K562 (cell line): Measurements from ENCODE around the gene PCAT6. TPM values are rescaled to one million over a fixed set of nuclear protein-coding genes. Genes with fewer than 3 reads are reported as not detected.

ENCODE experiments used
- ELF4 ChIP-seq: fragments of 450-650 bp; formaldehyde crosslinking; IDR thresholded peaks from 2 replicates; pipeline ENCODE4 v1.4.0; 2022; ENCODE audit warnings: missing genetic modification characterization
- NR1H2 ChIP-seq: sonication (generic); formaldehyde crosslinking; IDR thresholded peaks from 2 replicates; pipeline ENCODE4 v1.4.0; 2020; ENCODE audit warnings: mild to moderate bottlenecking, missing genetic modification reagents
- RFX7 ChIP-seq: fragments of 250-450 bp; sonication (Bioruptor Pico); IDR thresholded peaks from 2 replicates; pipeline ENCODE4 v1.5.1; 2021; ENCODE audit warnings: mild to moderate bottlenecking
- SMAD2 ChIP-seq: fragments of 150-350 bp; IDR thresholded peaks from 2 replicates; pipeline ENCODE4 v1.6.1; 2014; ENCODE audit warnings: low read depth, mild to moderate bottlenecking, low read length
- SNRNP70 ChIP-seq: fragments of 200-400 bp; formaldehyde crosslinking; optimal IDR thresholded peaks from 2 replicates; pipeline ENCODE3; 2017; ENCODE audit warnings: low read depth, low read length
- ZNF12 ChIP-seq: sonication (generic); formaldehyde crosslinking; IDR thresholded peaks from 2 replicates; pipeline ENCODE4 v1.4.0; 2020; ENCODE audit warnings: mild to moderate bottlenecking, missing genetic modification reagents
- ZNF197 ChIP-seq: fragments of 200-800 bp; sonication (Bioruptor generic); IDR thresholded peaks from 2 replicates; pipeline ENCODE4 v1.6.1; 2016; ENCODE audit warnings: low read depth, missing genetic modification characterization, missing compliant biosample characterization
- ZNF41 ChIP-seq: fragments of 250-450 bp; sonication (Bioruptor Pico); conservative IDR thresholded peaks from 2 replicates; pipeline ENCODE4 v1.4.0; 2020; ENCODE audit warnings: mild to moderate bottlenecking
- ZZZ3 ChIP-seq: fragments of 450-650 bp; IDR thresholded peaks from 2 replicates; pipeline ENCODE4 v1.6.1; 2016; ENCODE audit warnings: antibody characterized with exemption, mild to moderate bottlenecking, moderate library complexity
- polyA plus RNA-seq, 8 experiments: library from polyadenylated mRNA; depleted of rRNA in 4 of 8; stranded (reverse) in 5 of 8; unstranded in 3 of 8; fragments of >200 nt; fragmentation: Nextera tagmentation in 2 of 8; fragmentation: Illumina TruSeq in 1 of 8; extraction: Ambion mirVana in 2 of 8; extraction: Trizol in 1 of 8; gene quantifications; 2 replicates each; pipeline versions ENCODE4 v1.2.1 to v1.2.3, GENCODE V29; 2011 to 2014; ENCODE audit warnings: inconsistent platforms in 1 of 8, missing spikeins in 1 of 8
- total RNA-seq, 7 experiments: library from RNA; depleted of rRNA in 6 of 7; stranded (reverse); fragments of >200 nt in 6 of 7; fragmentation: Illumina TruSeq in 2 of 7; extraction: Trizol in 2 of 7; gene quantifications; 2 replicates each; pipeline versions ENCODE4 v1.2.1 to v1.2.3, GENCODE V29; 2011 to 2021; ENCODE audit warnings: low replicate concordance in 1 of 7
- TF ChIP-seq, protein P1 (sequence below), 2 experiments: fragments of 450-650 bp; IDR thresholded peaks; 2 replicates each; pipeline ENCODE4 v1.6.1; 2016; ENCODE audit warnings: mild to moderate bottlenecking in 2 of 2, borderline replicate concordance in 1 of 2, low read depth in 1 of 2, moderate library complexity in 1 of 2
- TF ChIP-seq, protein P2 (sequence below): sonication (generic); formaldehyde crosslinking; IDR thresholded peaks from 2 replicates; pipeline ENCODE4 v1.5.0; 2020; ENCODE audit warnings: missing genetic modification reagents
- TF ChIP-seq, protein P3 (sequence below): sonication (generic); formaldehyde crosslinking; IDR thresholded peaks from 2 replicates; pipeline ENCODE4 v1.8.1; 2023; ENCODE audit warnings: missing genetic modification reagents, mild to moderate bottlenecking, borderline replicate concordance

Gene PCAT6
- total and polyA plus RNA-seq, 9 of the 15 experiments (the other 6 are each of a cell fraction or from before 2014, with no cell fraction given), result 0.25 to 2.4 (median 0.54) TPM; not detected in 1

- TF ChIP-seq ZZZ3 (no peak), ZNF197 (CRISPR knock-in tag) (peak; percentile 91), ELF4 (peak; percentile 90; the same call in 1 of the 2 replicates), SNRNP70 (no peak), ZNF12 (no peak), NR1H2 (0 out of 2 replicates have a peak, but pooled peaks have one; percentile 86), ZNF41 (CRISPR knock-in tag) (peak; percentile 76), SMAD2 (no peak), RFX7 (CRISPR knock-in tag) (no peak; the same call in 1 of the 2 replicates)
- TF ChIP-seq, protein P1, sequence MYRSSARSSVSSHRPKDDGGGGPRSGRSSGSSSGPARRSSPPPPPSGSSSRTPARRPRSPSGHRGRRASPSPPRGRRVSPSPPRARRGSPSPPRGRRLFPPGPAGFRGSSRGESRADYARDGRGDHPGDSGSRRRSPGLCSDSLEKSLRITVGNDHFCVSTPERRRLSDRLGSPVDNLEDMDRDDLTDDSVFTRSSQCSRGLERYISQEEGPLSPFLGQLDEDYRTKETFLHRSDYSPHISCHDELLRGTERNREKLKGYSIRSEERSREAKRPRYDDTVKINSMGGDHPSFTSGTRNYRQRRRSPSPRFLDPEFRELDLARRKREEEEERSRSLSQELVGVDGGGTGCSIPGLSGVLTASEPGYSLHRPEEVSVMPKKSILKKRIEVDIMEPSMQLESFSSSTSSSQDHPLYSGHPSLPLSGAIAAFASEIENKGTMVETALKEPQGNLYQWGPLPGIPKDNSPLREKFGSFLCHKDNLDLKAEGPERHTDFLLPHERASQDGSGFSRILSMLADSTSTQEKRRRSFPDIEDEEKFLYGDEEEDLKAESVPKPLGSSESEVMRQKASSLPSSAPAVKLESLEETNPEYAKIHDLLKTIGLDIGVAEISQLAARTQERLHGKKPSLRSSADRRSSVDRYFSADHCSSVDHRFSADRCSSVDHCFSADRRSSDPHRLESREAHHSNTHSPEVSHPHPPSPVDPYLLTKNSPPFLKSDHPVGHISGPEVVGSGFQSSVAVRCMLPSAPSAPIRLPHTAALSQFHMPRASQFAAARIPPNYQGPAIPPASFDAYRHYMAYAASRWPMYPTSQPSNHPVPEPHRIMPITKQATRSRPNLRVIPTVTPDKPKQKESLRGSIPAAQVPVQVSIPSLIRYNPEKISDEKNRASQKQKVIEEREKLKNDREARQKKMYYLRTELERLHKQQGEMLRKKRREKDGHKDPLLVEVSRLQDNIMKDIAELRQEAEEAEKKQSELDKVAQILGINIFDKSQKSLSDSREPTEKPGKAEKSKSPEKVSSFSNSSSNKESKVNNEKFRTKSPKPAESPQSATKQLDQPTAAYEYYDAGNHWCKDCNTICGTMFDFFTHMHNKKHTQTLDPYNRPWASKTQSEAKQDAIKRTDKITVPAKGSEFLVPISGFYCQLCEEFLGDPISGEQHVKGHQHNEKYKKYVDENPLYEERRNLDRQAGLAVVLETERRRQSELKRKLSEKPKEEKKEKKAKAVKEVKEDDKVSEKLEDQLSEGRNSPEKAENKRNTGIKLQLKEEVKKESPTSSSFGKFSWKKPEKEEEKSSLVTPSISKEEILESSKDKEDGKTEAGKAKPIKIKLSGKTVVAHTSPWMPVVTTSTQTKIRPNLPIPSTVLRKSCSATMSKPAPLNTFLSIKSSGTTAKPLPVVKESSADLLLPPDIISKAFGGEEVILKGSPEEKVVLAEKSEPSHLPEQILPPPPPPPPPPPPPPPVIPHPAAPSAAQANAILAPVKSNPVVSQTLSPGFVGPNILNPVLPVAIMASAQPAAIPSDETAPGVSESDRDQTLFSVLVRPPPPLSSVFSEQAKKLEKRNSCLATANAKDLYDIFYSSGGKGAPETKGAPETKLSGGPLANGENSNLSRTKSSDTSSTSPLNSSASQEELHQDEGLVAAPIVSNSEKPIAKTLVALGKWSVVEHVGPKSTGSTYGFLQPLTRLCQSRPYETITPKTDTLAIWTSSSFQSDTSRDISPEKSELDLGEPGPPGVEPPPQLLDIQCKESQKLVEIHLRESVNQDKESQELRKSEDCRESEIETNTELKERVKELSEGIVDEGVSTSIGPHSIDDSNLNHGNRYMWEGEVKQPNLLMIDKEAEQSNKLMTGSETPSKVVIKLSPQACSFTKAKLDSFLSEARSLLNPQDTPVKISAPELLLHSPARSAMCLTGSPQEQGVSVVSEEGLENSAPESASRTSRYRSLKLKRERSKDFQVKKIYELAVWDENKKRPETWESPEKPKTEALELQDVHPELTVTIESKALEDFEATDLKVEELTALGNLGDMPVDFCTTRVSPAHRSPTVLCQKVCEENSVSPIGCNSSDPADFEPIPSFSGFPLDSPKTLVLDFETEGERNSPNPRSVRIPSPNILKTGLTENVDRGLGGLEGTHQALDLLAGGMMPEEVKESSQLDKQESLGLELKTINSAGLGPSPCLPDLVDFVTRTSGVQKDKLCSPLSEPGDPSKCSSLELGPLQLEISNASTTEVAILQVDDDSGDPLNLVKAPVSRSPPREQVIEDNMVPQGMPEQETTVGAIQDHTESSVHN (IDR thresholded peaks at IDR 0.05; ENCODE audit: borderline replicate concordance in 1 of 2, low read depth in 1 of 2), result no peak
- TF ChIP-seq, protein P2, sequence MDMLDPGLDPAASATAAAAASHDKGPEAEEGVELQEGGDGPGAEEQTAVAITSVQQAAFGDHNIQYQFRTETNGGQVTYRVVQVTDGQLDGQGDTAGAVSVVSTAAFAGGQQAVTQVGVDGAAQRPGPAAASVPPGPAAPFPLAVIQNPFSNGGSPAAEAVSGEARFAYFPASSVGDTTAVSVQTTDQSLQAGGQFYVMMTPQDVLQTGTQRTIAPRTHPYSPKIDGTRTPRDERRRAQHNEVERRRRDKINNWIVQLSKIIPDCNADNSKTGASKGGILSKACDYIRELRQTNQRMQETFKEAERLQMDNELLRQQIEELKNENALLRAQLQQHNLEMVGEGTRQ (CRISPR knock-in tag), result no peak
- TF ChIP-seq, protein P3, sequence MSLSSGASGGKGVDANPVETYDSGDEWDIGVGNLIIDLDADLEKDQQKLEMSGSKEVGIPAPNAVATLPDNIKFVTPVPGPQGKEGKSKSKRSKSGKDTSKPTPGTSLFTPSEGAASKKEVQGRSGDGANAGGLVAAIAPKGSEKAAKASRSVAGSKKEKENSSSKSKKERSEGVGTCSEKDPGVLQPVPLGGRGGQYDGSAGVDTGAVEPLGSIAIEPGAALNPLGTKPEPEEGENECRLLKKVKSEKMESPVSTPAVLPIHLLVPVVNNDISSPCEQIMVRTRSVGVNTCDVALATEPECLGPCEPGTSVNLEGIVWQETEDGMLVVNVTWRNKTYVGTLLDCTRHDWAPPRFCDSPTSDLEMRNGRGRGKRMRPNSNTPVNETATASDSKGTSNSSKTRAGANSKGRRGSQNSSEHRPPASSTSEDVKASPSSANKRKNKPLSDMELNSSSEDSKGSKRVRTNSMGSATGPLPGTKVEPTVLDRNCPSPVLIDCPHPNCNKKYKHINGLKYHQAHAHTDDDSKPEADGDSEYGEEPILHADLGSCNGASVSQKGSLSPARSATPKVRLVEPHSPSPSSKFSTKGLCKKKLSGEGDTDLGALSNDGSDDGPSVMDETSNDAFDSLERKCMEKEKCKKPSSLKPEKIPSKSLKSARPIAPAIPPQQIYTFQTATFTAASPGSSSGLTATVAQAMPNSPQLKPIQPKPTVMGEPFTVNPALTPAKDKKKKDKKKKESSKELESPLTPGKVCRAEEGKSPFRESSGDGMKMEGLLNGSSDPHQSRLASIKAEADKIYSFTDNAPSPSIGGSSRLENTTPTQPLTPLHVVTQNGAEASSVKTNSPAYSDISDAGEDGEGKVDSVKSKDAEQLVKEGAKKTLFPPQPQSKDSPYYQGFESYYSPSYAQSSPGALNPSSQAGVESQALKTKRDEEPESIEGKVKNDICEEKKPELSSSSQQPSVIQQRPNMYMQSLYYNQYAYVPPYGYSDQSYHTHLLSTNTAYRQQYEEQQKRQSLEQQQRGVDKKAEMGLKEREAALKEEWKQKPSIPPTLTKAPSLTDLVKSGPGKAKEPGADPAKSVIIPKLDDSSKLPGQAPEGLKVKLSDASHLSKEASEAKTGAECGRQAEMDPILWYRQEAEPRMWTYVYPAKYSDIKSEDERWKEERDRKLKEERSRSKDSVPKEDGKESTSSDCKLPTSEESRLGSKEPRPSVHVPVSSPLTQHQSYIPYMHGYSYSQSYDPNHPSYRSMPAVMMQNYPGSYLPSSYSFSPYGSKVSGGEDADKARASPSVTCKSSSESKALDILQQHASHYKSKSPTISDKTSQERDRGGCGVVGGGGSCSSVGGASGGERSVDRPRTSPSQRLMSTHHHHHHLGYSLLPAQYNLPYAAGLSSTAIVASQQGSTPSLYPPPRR (CRISPR knock-in tag), result no peak
These were observed 4.6 kb upstream of the PCAT6 start (continued) for GRCh38 chr1:202805886-202806844.
